DOHH2 (cell line): ENCODE data around the gene VSIG10L2.

Experiments used
- EZH2phosphoT487 ChIP-seq: fragments of 200-600 bp; sonication (generic); IDR thresholded peaks from 2 replicates; pipeline ENCODE4 v1.6.1; 2017; ENCODE audit warnings: borderline replicate concordance, mild to moderate bottlenecking, antibody characterized with exemption, low read length, moderate library complexity, mixed read lengths
- TF ChIP-seq, protein P1 (sequence below): fragments of 200-600 bp; sonication (generic); IDR thresholded peaks from one replicate; pipeline ENCODE4 v1.5.1; 2014; ENCODE audit warnings: antibody characterized with exemption, mild to moderate bottlenecking, low read depth, low read length; ENCODE audit not compliant: poor library complexity, severe bottlenecking

DNA sequence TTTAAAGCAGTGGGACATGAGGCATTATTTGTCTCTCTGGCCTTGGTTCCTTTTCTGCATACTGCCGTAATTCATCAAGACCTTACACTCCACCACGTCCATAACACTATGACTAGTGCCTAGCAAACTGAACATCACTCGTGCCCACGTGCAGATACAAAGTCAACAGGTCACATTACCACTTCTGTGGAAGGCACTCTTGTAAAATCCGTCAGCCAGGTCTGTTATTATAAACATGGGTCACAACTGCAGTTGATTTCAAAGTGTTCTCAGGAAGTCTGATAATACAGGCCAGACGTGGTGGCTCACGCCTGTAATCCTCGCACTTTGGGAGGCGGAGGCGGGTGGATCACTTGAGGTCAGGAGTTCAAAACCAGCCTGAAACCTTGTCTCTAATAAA, 14.1 kb downstream of the VSIG10L2 start:
- TF ChIP-seq, protein P1, sequence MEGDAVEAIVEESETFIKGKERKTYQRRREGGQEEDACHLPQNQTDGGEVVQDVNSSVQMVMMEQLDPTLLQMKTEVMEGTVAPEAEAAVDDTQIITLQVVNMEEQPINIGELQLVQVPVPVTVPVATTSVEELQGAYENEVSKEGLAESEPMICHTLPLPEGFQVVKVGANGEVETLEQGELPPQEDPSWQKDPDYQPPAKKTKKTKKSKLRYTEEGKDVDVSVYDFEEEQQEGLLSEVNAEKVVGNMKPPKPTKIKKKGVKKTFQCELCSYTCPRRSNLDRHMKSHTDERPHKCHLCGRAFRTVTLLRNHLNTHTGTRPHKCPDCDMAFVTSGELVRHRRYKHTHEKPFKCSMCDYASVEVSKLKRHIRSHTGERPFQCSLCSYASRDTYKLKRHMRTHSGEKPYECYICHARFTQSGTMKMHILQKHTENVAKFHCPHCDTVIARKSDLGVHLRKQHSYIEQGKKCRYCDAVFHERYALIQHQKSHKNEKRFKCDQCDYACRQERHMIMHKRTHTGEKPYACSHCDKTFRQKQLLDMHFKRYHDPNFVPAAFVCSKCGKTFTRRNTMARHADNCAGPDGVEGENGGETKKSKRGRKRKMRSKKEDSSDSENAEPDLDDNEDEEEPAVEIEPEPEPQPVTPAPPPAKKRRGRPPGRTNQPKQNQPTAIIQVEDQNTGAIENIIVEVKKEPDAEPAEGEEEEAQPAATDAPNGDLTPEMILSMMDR, result no peak
- TF ChIP-seq EZH2phosphoT487, result no peak
